Endometrial microvascular endothelial cells (primary cell): ENCODE data around the gene RNLS. TPM values are rescaled to one million over a fixed set of nuclear protein-coding genes. Genes with fewer than 3 reads are reported as not detected.

Experiments
- in situ Hi-C: cut with HindIII; loops from 2 replicates; pipeline ENCODE4 v1.10.0; 2017; ENCODE audit warnings: low sequenced_read_pairs, low pct_unique_long_range_greater_than_20kb; ENCODE audit errors: inconsistent ontology term
- total RNA-seq: library from RNA; depleted of rRNA; stranded (reverse); fragments of >200 nt; gene quantifications from one replicate; pipeline ENCODE4 v1.2.3, GENCODE V29; 2015; ENCODE audit errors: inconsistent ontology term

The RNLS gene
- total RNA-seq, 1 donor from 2014 or later: 5.0 TPM

- in situ Hi-C loops: no loop called here
Measured at GRCh38 chr10:88528201-88528600, 54.9 kb downstream of the RNLS start.

- in situ Hi-C loops: no loop called here
Measured at GRCh38 chr10:88527245-88527644, 55.9 kb downstream of the RNLS start.

GRCh38 chr10:88526501-88527105 is 56.5 kb downstream of the RNLS start:
- in situ Hi-C loops: no loop called here

GRCh38 chr10:88525371-88526069 is 57.6 kb downstream of the RNLS start:
- in situ Hi-C loops: no loop called here

- in situ Hi-C loops: no loop called here
Measured at GRCh38 chr10:88523739-88524400, 59.2 kb downstream of the RNLS start.

- in situ Hi-C loops: no loop called here
Measured at GRCh38 chr10:88522715-88523114, 60.4 kb downstream of the RNLS start.

GRCh38 chr10:88521791-88522190 is 61.3 kb downstream of the RNLS start:
- in situ Hi-C loops: no loop called here

- in situ Hi-C loops: no loop called here
Measured at GRCh38 chr10:88515235-88515634, 67.9 kb downstream of the RNLS start.

- in situ Hi-C loops: no loop called here
Measured at GRCh38 chr10:88512599-88512998, 70.5 kb downstream of the RNLS start.

- in situ Hi-C loops: no loop called here
Measured at GRCh38 chr10:88508796-88509195, 74.3 kb downstream of the RNLS start.

- in situ Hi-C loops: no loop called here
Measured at GRCh38 chr10:88507826-88508453, 75.2 kb downstream of the RNLS start.

GRCh38 chr10:88507404-88507803 is 75.7 kb downstream of the RNLS start:
- in situ Hi-C loops: no loop called here

GRCh38 chr10:88505680-88506215 is 77.4 kb downstream of the RNLS start:
- in situ Hi-C loops: no loop called here

- in situ Hi-C loops: no loop called here
Measured at GRCh38 chr10:88505265-88505664, 77.9 kb downstream of the RNLS start.

- in situ Hi-C loops: no loop called here
Measured at GRCh38 chr10:88500656-88501055, 82.5 kb downstream of the RNLS start.

- in situ Hi-C loops: no loop called here
Measured at GRCh38 chr10:88499569-88500470, 83.3 kb downstream of the RNLS start.

- in situ Hi-C loops: no loop called here
Measured at GRCh38 chr10:88497913-88498312, 85.2 kb downstream of the RNLS start.

GRCh38 chr10:88494537-88494936 is 88.6 kb downstream of the RNLS start:
- in situ Hi-C loops: no loop called here
